Keratinocyte (primary cell): ENCODE measurements around the gene SRGN.

Experiments used
- EZH2 ChIP-seq: IDR thresholded peaks from one replicate; pipeline ENCODE4 v1.6.1; 2012; ENCODE audit warnings: inconsistent platforms, mild to moderate bottlenecking, low read length, moderate library complexity
- TF ChIP-seq, protein P1 (sequence below), 3 experiments: IDR thresholded peaks in 1 of 3; conservative IDR thresholded peaks in 1 of 3; optimal IDR thresholded peaks in 1 of 3; 2 replicates in 2 of 3; 3 replicates in 1 of 3; pipeline versions ENCODE3 to v1.5.1; 2011; ENCODE audit warnings: low read length in 3 of 3, mild to moderate bottlenecking in 3 of 3, moderate library complexity in 2 of 3, control low read depth in 1 of 3, inconsistent platforms in 1 of 3; ENCODE audit not compliant: insufficient read depth in 2 of 3; ENCODE audit errors: extremely low read depth in 1 of 3

- TF ChIP-seq, protein P1, sequence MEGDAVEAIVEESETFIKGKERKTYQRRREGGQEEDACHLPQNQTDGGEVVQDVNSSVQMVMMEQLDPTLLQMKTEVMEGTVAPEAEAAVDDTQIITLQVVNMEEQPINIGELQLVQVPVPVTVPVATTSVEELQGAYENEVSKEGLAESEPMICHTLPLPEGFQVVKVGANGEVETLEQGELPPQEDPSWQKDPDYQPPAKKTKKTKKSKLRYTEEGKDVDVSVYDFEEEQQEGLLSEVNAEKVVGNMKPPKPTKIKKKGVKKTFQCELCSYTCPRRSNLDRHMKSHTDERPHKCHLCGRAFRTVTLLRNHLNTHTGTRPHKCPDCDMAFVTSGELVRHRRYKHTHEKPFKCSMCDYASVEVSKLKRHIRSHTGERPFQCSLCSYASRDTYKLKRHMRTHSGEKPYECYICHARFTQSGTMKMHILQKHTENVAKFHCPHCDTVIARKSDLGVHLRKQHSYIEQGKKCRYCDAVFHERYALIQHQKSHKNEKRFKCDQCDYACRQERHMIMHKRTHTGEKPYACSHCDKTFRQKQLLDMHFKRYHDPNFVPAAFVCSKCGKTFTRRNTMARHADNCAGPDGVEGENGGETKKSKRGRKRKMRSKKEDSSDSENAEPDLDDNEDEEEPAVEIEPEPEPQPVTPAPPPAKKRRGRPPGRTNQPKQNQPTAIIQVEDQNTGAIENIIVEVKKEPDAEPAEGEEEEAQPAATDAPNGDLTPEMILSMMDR (optimal IDR thresholded peaks at IDR 0.05 in 1 of 3, IDR thresholded peaks at IDR 0.05 in 1 of 3, conservative IDR thresholded peaks at IDR 0.05 in 1 of 3; ENCODE audit: extremely low read depth in 1 of 3, insufficient read depth in 2 of 3, low read length in 3 of 3) = no peak
- no peak for TF ChIP-seq EZH2
Observed at GRCh38 chr10:69097729-69098128, 9.8 kb downstream of the SRGN start.
